ENCODE results near the gene CYS1. TPM values are rescaled to one million over a fixed set of nuclear protein-coding genes. Genes with fewer than 3 reads are reported as not detected.

The CYS1 gene
- total RNA-seq, 3 donors from 2014 or later: 1.3 to 2.4 (median 1.6) TPM

DNA sequence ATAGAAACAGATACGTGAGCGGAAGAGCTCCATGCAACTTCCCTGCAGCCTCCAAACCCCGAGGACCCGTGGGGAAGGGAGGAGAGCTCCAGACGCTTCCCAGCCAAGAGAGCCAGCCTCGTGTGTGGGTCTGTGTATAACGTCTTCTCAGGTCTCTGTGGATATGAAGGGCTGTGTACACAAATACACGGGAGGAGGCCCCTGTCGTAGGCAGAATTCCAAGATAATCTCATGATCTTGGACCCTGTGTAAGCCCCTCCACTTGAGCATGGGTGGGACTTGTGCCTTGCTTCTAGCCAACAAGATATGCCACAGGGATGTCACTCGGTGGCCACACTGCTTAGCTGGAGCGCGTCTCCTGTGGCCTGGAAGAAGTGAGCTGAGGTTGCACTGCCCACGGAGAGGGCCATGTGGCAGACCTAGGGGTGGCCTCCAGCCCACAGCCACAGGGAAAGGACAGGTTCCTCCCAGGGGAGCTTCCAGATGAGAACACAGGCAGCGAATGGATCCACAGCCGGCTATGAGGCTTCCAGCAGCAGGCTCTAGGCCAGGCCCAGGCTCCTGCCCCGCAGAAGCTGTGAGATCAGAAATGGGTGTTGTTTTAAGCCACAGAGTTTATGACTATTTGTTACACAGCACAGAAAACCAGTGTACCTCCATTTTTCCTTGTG, 52.4 kb downstream of the CYS1 start:
- H3K4me1 ChIP-seq: no peaks in the 10 kb centered on the region
- intact Hi-C loops (cut with DNase I; ENCODE audit: low total_unique reads): no loop called here
- no peak overlapping the region for H3K4me3 ChIP-seq
- TF ChIP-seq POLR2A (IDR thresholded peaks at IDR 0.05) (no peak), POLR2AphosphoS5 (IDR thresholded peaks at IDR 0.05) (no peak)
- TF ChIP-seq, protein P1, sequence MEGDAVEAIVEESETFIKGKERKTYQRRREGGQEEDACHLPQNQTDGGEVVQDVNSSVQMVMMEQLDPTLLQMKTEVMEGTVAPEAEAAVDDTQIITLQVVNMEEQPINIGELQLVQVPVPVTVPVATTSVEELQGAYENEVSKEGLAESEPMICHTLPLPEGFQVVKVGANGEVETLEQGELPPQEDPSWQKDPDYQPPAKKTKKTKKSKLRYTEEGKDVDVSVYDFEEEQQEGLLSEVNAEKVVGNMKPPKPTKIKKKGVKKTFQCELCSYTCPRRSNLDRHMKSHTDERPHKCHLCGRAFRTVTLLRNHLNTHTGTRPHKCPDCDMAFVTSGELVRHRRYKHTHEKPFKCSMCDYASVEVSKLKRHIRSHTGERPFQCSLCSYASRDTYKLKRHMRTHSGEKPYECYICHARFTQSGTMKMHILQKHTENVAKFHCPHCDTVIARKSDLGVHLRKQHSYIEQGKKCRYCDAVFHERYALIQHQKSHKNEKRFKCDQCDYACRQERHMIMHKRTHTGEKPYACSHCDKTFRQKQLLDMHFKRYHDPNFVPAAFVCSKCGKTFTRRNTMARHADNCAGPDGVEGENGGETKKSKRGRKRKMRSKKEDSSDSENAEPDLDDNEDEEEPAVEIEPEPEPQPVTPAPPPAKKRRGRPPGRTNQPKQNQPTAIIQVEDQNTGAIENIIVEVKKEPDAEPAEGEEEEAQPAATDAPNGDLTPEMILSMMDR (IDR thresholded peaks at IDR 0.05): no peak
- no peaks in the 10 kb centered on the region for H3K36me3 ChIP-seq
- no peak for DNase-seq (ENCODE audit: low spot score in 2 of 2)
- peak overlapping the region in 1 of 2 donors; percentile 32 for H3K27ac ChIP-seq
- H3K9me3 ChIP-seq: no peaks in the 10 kb centered on the region
- H3K27me3 ChIP-seq: no peaks in the 10 kb centered on the region

DNA sequence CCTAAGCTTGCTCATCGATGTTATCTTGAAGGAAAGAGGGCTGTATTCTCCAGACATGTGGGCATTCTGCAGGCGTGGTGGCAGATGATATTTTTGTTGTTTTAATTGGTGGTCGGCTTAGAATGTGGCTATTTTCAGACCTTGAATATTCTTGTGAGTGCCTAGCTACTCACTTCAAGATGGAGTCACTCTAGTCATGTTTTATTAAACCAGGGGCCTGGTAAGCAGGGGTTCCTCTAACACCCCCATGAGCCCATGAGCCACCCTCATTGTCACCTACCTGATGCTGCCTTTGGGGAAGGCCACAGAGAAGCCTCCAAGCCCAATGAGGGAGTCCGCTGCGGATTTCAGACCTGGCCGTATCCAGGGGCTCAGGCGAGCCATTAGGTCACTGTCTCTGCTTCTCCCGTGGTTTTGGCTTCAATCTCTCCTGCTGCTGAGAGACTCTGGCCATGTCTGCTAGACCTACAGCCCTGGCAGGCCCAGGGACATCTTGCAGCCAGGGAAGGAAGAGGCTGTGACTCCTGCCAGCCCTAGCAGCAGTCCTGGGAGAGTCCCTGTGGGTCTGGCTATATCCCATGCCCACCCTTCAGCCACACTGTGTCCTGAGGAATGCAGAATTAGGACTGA, 53.2 kb downstream of the CYS1 start:
- Histone ChIP-seq H3K4me1 (no peaks in the 10 kb centered on the region), H3K27me3 (no peaks in the 10 kb centered on the region), H3K27ac (no peak overlapping the region), H3K4me3 (no peak overlapping the region), H3K36me3 (no peaks in the 10 kb centered on the region), H3K9me3 (no peaks in the 10 kb centered on the region)
- intact Hi-C loops (cut with DNase I; ENCODE audit: low total_unique reads): no loop called here
- DNase-seq (ENCODE audit: low spot score in 2 of 2): no peak
- no peak for TF ChIP-seq POLR2AphosphoS5 (IDR thresholded peaks at IDR 0.05)
- no peak for TF ChIP-seq POLR2A (IDR thresholded peaks at IDR 0.05)
- TF ChIP-seq, protein P1 (IDR thresholded peaks at IDR 0.05): no peak

DNA sequence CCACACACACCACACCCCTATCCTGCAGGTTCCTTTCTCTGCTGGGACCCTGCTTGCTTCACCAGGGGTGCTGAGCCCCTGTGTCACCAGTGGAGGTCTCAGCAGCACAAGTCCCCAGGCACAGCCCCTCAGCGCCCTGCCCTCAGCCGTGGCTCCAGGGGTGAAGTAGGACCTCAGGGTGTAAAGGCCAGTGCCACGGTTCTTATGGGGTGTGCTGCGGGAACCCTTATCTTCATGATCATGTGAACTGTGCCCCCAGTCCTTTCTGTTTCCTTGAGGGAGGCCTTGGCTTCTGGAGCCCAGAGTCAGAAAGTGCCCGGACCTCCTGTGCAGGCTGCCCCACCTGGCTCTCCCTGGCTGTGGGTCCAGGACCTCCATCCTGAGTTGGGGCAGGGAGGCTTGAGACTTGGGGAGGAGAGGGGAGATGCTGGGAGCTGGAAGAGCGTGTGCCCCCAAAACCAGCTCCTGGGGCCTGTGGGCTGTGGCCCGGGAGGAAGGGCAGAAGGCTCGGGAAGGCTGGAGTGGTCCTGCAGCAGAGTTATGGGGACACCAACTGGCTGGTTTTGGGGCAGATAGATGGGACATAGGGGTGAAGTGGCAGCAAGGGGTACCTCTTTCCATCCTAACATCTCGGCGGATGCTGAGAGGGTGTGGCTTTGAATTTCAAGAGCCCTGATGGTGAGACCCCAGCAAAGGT, 57.1 kb downstream of the CYS1 start:
- intact Hi-C loops (cut with DNase I; ENCODE audit: low total_unique reads): no loop called here
- TF ChIP-seq POLR2A (IDR thresholded peaks at IDR 0.05): no peak
- no peak for TF ChIP-seq POLR2AphosphoS5 (IDR thresholded peaks at IDR 0.05)
- TF ChIP-seq, protein P1 (IDR thresholded peaks at IDR 0.05): no peak
- no peak overlapping the region for H3K4me3 ChIP-seq
- DNase-seq (ENCODE audit: low spot score in 2 of 2): no peak
- H3K4me1 ChIP-seq: no peaks in the 10 kb centered on the region
- no peaks in the 10 kb centered on the region for H3K27me3 ChIP-seq
- H3K27ac ChIP-seq: no peak overlapping the region
- H3K9me3 ChIP-seq: no peaks in the 10 kb centered on the region
- no peaks in the 10 kb centered on the region for H3K36me3 ChIP-seq

DNA sequence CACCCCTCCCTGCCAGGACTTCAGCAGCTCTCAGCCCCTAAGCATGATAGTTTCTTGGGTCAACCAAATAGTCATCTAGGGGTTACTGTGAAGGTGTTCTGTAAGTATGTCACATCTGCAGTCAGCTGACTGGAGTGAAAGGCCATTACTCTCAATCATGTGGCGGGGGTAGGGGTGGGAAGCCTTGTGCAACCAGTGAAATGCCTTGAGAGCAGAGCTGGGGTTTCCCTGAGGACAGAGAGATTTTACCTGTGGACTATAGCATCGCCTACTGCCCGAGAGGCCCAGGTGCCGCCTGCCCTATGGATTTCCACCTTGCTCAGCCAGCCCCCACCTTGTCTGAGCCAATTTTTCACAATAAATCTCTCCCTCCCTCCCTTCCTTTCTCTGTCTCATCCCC, 57.8 kb downstream of the CYS1 start:
- Histone ChIP-seq H3K4me3 (no peak overlapping the region), H3K36me3 (no peaks in the 10 kb centered on the region), H3K27ac (no peak overlapping the region), H3K9me3 (no peaks in the 10 kb centered on the region), H3K27me3 (no peaks in the 10 kb centered on the region), H3K4me1 (no peaks in the 10 kb centered on the region)
- no peak for DNase-seq (ENCODE audit: low spot score in 2 of 2)
- intact Hi-C loops (cut with DNase I; ENCODE audit: low total_unique reads): no loop called here
- TF ChIP-seq, protein P1 (IDR thresholded peaks at IDR 0.05): no peak
- no peak for TF ChIP-seq POLR2A (IDR thresholded peaks at IDR 0.05)
- TF ChIP-seq POLR2AphosphoS5 (IDR thresholded peaks at IDR 0.05): no peak

DNA sequence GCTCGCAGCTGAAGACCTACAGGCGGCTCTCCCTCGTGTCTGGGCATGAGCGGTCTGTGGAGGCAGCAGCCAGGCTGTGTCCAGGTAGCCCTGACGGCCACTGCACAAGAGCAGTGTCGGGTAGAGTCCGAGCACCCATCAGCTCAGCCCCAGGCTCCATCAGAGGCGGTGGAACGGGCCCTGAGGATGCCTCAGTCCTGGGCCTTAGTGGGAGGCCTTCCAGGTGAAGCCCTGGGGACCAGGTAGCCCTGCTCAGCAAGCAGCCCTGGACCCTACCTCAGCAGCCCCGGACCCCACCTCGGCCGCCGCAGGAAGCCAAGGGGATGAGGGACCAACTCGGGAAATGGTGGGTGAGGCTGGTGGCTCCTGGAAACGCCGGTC, 58.2 kb downstream of the CYS1 start:
- no peaks in the 10 kb centered on the region for H3K4me1 ChIP-seq
- intact Hi-C loops (cut with DNase I; ENCODE audit: low total_unique reads): no loop called here
- no peak for DNase-seq (ENCODE audit: low spot score in 2 of 2)
- peaks cover under 1 to 1% of the 10 kb centered on the region in 2 donors for H3K9me3 ChIP-seq
- TF ChIP-seq, protein P1 (IDR thresholded peaks at IDR 0.05): no peak
- TF ChIP-seq POLR2AphosphoS5 (IDR thresholded peaks at IDR 0.05) (no peak), POLR2A (IDR thresholded peaks at IDR 0.05) (no peak)
- H3K27me3 ChIP-seq: no peaks in the 10 kb centered on the region
- H3K27ac ChIP-seq: no peak overlapping the region
- H3K36me3 ChIP-seq: no peaks in the 10 kb centered on the region
- no peak overlapping the region for H3K4me3 ChIP-seq

All from breast epithelium (tissue), 4 donors.